ENCODE data around the gene PLS3.

DNA sequence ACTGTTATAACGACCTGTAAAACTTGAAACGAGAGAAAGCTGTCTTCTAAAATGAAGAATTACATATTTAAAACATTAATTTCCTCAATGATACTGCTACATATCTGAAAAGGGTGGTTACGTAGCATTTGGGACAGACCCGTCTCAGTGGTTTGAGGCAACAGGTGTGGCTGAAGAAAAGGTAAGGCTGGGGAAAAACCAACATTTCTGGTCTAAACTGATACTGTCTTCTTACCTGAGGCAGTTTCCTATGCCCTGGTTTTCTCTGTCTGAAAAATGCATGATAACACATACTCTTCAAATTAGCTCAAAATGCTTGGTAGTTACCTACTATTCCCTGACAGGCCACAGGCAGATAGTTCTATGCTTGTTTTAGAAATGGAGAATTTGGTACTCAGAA is 30.4 kb downstream of the PLS3 start:
- TF ChIP-seq, protein P1, sequence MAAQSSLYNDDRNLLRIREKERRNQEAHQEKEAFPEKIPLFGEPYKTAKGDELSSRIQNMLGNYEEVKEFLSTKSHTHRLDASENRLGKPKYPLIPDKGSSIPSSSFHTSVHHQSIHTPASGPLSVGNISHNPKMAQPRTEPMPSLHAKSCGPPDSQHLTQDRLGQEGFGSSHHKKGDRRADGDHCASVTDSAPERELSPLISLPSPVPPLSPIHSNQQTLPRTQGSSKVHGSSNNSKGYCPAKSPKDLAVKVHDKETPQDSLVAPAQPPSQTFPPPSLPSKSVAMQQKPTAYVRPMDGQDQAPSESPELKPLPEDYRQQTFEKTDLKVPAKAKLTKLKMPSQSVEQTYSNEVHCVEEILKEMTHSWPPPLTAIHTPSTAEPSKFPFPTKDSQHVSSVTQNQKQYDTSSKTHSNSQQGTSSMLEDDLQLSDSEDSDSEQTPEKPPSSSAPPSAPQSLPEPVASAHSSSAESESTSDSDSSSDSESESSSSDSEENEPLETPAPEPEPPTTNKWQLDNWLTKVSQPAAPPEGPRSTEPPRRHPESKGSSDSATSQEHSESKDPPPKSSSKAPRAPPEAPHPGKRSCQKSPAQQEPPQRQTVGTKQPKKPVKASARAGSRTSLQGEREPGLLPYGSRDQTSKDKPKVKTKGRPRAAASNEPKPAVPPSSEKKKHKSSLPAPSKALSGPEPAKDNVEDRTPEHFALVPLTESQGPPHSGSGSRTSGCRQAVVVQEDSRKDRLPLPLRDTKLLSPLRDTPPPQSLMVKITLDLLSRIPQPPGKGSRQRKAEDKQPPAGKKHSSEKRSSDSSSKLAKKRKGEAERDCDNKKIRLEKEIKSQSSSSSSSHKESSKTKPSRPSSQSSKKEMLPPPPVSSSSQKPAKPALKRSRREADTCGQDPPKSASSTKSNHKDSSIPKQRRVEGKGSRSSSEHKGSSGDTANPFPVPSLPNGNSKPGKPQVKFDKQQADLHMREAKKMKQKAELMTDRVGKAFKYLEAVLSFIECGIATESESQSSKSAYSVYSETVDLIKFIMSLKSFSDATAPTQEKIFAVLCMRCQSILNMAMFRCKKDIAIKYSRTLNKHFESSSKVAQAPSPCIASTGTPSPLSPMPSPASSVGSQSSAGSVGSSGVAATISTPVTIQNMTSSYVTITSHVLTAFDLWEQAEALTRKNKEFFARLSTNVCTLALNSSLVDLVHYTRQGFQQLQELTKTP (IDR thresholded peaks at IDR 0.05; ENCODE audit: low read depth in 1 of 2, partially characterized antibody in 2 of 2) = no peak
- TF ChIP-seq CSDE1 (IDR thresholded peaks at IDR 0.05) = no peak
- no peak for TF ChIP-seq ELF4 (CRISPR knock-in tag; IDR thresholded peaks at IDR 0.05)
- no peak for TF ChIP-seq SNAPC5 (CRISPR knock-in tag; IDR thresholded peaks at IDR 0.05)
- TF ChIP-seq ZSCAN29 (IDR thresholded peaks at IDR 0.05) = no peak
- no peak for TF ChIP-seq TARDBP (IDR thresholded peaks at IDR 0.05)
- TF ChIP-seq ZNF23 (CRISPR knock-in tag; IDR thresholded peaks at IDR 0.05) = no peak
